Activated CD4-positive, alpha-beta T cell treated with anti-CD3 and anti-CD28 coated beads, Interleukin-2, amount 50 U/mL, for 48 hours (primary cell): ENCODE measurements around the gene FAAP100.

ENCODE experiments used
- DNase-seq, 2 experiments: peaks; one replicate each; pipeline ENCODE4 v3.0.0-alpha.2; 2020

FAAP100 gene

DNA sequence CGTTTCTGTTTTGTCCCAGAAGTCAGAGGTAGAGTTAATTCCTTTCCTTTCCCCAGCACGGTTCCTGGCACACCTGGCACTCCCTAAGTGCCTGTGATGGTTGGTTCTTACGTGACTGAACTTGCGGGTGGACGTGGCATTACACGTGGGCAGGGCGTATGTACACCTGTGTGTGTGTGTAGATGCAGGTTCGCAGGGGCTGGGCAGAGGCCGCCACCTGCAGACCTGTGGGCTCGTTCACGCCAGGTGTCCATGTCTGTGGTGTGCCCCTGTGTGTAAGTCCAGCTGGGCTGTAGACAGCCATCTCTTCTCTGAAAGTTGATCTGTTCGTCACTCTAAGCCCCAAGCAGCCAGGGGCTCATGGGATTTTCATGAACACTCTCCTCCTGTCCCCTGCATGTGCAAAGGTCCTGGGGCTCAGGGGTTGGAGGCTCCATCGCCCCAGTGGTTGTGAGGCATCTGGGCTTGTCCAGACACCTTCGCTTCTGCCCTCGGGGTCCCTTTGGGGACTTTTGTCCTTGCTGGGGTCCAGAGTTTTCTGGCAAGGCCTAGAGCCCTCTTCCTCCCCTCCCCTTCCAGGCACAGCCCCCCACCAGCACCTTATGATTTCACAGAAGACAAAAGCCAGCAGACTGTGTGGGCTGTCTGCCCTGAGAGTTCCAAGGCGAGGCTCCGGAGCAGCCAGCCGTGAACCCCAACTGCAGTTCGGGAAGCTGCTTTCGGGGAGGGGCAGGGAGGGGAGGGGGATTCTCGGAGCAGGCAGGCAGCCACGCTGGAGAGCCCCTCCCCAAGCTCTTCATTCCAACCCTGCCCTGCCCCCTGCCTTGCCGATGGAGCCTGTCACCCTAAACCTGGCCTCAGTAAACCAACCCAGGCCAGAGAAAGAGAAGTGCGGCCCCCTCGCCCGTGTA lies 29.4 kb downstream of the FAAP100 start:
- DNase-seq: no peak

DNA sequence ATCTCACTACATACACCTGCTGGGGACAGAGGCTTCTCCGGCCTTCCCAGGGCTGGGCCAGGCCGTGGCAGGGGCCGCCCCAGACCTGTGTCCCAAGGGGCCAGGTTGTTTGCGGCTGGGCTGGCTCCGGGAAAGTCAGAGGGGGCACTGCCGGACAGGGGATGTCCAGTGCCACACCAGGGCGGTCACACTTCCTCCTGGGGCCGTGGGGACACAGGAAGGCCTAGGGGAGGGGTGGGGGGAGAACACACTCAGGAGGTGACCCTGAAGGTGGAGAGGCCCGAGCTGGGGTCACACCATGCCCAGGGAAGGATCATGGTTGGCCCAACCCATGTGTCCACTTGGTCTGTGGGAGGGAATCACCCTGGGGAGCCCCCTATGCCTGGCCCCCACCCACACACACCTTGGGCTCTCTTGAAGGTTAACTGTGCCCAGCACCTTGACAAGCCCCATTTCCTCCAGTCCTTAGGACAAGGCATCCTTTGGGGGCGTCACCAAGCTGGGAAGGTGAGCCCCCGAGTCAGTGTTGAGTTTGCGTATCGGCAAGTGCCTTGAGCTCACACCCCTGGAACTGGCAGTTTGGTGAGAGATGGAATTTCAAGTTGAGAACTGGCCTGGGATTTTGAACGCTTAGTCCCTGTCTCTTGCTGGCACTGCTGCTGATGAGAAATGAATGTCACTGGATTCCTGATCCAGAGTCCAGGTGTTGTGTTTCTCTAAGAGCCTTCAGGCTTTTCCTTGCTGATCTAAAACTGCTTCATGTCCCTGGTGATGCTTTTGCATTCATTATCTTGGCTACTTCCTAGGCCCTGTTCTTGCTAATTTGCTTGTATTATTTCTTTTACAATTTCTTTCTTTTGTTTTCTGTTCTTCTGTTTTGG lies 31.9 kb downstream of the FAAP100 start:
- DNase-seq: no peak

DNA sequence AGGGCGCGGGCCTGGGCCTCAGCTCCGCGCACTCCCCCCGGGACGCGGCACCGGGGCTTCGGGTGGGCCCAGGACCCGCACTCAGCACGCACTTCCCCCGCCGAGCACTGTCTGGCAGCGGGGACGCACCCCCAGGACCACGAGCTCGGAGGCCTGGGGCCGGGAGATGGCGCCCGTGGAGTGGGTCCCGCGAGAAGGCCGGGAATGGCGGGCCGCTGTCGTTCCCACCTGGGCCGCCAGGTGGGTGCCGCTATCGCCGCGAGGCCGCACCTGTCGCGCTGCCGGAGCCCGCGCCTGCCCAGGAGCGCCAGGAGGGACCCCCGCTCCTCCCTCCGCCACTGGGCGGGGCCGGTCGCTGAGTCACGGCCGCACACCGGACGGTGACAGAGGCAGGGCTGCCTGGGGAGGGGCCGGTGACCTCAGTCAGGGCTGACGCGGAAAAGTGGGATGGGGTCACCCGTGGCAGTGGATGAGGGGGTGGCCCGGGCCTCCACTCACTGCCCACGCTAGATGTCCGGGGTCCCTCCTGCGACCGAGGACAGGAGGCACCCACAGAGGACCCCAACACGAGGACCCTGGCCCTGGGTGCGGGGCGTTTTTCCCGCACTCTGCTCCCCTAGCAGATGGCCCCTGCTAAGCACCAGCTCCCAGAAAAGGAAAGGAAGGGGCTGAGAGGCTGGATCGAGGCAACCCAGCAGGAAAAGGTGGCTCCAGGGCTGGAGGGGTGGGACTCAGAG lies 32.7 kb downstream of the FAAP100 start:
- peak; percentile 67 to 71 for DNase-seq

DNA sequence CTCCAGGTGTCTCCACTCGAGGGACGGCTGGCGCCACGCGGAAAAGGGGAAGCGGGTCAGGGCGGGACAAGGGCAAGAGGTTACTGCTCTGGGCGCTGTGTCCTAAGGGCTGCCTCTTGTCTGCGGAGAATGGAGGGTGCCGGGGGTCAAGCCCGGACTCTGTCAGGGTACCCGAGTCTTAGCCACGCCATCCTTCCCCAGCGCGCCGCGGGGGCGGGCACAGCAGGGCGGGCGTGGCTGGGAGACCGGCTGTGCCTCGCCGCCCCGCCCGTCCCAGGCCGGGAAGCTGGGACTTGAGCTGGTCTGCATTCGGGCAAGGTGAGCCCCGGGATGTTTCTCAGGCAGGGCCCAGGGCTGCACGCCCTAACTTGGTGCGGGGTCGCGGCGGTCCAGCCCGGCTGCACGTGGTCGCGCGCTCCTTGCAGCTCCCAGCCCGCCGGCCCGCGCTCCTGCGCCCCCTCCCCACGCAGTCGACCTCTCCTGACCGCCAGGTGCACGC lies 33.3 kb downstream of the FAAP100 start:
- DNase-seq: peak; percentile 45 to 53

DNA sequence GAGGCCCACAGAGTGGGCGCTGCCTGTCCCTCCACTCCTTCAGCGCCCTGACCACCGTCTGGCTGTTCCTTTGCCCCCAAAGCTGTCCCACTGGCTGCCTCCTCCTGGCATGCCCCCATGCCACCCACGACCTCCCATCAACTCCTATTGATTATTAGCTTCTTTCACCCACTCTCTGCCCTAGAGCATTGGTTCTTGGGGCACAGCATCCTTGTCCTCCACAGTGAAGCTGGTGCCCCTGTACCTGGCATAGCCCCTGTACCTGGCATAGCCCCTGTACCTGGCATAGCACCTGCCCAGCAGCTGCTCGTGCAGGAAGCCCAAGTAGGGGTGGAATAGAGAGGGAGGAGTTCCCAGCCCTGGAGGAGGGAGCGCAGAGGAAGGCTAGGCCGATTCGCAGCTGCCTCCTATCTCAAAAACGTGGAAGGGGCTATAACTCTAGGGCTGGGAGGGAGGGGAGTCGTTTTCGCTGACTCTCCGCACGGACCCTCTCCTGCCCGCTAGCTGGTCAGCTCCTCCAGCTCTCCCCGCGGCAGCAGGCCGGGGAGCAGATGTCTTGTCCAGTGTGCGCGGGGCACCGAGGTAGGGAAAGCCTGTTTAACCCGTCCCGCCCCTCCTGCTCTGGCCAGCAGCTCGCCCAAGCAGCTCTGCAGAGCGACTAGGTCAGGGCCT lies 33.9 kb downstream of the FAAP100 start:
- no peak for DNase-seq

DNA sequence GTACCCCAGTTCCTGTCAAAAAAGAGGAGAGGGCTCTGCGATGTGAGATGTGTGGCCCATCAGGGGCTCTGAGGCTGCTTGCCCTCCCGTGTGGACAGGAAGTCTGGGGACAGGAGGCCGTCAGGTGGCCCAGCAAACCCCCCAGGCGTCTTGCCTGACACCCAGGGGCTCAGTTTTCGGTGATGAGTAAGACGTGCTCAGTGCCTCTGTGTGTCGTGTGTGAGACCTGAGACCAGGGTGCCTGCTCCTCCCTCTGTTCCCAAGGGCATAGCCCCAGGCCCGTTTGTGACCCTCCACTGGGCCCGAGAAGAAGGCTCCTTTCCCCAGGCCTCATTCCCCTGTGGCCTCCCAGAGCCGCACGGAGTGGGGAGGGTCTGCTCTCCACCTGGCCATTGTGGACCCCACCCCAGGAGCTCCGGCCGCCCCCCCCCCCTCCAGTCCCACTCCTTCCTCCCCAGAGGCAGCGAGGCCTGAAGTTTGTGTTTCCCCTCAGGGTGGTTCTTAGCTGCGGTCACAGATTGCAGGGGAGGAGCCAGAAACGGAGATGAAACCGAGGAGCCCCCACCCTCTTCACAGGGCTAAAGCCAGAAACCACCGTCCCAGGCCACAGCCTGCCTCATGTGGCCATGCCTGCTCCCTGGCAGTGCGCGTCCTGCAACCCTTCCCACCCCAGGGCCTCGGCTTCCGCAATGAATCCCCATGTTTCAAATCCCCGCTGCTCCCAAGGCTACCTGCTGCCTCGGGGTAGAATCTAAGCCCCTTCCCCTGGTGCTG lies 34.6 kb downstream of the FAAP100 start:
- DNase-seq: no peak

DNA sequence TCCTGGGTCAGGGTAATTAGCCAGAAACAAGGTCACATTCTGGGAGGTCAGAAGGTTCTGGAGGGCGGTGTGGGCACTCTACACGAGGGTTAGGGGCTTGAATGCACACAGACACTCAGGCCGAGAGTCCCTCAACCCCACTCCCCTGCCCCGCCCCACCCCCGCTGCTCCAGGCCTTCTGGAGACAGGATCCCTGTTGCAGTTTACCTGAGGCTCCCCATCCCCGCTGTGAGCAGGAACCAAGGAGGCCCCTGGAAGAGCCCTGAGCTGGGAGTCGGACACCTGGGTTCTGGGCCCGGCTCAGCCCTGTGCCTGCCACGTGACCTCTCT lies 35.2 kb downstream of the FAAP100 start:
- DNase-seq: no peak

DNA sequence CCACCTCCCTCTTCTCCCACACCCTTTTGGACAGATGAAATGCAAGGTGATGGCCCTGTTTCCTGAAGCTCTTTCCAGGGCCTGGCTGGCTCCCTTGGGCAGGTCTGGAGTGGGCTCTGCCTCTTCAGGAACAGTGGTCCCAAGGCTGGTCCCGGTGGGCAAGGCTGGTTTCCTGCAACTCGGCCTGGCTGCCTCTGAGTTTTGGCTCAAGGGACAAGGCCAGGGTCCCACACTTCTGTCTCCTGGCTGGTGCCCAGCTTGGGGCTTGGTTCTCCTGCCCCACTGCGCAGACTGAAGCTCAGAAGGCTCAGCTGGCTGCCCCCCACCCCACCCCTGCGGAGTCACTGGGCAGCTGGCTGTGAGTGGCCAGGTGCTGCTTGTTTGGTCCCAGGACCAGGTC lies 35.7 kb downstream of the FAAP100 start:
- DNase-seq: no peak

DNA sequence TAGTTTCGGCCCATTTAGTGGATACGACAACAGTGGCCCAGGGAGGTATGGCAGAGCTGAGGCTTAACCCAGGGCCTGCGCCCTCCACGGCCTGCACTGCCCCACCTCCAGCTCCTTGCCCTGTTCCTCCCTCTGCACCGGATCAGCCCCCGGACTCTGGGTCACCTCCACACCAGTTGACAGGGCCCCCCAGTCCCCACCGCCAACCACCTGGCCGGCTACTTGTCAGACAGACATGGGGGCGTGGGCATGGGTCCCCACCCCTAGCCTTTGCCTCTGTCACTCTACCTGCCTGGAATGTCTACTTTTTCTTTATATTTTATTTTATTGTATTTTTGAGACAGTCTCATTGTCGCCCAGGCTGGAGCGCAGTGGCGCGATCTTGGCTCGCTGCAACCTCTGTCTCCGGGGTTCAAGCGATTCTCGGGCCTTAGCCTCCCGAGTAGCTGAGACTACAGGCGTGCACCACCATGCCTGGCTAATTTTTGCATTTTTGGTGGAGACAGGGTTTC lies 36.6 kb downstream of the FAAP100 start:
- DNase-seq: no peak

DNA sequence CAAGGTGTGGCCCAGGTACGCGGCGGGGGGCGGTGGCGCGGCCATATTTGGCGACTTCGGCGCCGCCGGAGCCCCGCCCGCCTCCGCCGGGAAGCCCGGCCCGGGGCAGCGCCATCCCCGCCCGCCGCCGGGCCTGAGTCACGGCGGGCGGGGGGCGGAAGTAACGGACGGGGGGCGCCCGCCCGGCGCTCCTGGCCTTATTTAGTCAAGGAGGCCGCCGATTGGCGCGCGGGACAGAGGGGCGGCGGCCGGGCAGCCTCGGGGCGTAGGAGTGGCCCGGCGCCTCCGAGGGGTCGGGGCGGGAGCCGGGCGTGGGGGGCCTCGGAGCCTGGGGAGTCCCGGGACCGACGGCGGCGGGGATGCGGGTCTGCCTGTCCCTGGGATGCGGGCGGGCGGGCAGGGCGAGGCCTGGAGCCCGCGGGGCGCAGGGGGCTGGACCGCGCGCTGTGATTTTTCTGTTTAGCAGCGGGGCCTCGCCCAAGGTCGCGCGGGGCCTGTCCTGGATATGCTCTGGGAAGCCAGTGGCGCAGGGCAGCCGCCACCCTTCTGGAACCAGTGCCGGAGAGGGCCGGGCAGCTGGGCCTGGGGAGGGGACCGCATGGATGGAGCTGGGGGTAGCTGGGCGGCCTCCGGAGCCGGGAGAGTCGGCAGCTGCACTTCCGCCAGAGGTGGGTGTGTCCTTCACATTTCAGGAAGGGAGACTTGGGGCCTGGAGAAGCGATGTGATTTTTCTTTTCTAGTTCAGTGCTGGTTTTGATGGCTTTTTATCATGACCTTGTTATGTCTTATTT lies 37.2 kb downstream of the FAAP100 start:
- peak; percentile 75 to 79 for DNase-seq

DNA sequence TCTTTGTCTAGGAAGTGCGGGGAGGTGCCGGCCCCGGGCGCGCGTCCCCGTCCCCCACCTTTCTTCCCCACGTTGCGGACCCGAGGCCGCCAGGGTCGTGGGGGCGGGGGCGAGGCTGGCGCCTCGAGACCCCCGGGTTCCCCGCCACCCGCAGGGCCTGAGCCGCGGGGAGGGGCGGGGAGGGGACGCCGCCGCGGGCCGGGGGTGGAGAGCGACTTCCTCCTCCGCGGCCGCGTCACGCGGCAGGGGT lies 37.7 kb downstream of the FAAP100 start:
- no peak for DNase-seq

DNA sequence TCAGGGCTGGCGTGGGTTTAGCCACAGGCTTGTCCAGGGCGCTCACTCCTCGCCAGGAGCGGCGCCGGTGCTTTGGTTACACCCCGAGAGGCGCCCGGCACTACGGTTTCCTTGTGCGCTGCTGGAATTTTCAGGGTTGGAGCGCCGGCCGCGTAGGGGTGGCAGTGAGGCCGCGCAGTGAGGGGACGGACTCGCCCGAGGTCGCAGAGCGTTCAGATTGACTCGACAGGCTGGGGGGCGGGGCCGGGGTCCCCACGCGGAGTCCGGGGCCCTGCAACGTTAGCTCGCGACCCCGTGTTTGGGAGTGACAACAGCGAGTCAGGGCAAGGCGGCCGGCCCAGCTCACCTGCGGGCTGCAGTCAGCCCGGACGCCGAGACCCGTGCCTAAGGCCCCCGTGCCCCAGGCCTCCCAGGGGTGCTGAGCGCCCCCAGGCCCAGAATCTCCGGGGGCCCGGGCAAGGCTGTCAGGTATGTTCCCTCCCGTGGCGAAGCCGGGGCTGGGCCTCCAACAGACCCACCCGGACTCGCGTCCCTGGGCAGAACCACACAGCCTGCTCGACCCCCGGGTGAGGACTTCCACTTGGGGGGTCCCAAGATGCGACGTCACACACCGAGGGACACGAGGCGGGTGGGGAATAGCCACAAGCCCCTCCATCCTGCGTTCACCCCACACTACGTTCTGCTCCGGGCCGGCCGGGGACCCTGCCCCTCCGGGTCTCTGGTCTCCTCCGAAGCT lies 38.2 kb downstream of the FAAP100 start:
- DNase-seq: peak; percentile 60 to 68

DNA sequence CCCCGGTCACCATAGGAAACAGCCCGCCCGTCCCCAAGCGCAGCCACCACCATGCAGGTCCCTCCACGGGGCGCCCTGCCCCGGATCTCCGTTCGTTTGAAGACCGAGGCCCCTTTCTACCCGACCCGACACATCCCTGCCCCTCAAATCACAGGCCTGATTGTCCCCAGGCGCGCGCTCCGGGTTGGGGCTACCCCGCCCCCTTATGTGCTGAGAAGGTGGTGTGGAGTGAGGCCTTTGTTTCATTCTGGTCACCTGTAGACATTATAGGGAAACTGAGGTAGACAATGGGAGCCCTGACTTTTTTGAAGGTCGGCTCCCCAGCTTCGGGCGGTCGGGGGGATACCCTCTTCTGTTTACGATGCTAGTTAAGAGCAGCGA lies 38.8 kb downstream of the FAAP100 start:
- DNase-seq: peak; percentile 72 to 76

DNA sequence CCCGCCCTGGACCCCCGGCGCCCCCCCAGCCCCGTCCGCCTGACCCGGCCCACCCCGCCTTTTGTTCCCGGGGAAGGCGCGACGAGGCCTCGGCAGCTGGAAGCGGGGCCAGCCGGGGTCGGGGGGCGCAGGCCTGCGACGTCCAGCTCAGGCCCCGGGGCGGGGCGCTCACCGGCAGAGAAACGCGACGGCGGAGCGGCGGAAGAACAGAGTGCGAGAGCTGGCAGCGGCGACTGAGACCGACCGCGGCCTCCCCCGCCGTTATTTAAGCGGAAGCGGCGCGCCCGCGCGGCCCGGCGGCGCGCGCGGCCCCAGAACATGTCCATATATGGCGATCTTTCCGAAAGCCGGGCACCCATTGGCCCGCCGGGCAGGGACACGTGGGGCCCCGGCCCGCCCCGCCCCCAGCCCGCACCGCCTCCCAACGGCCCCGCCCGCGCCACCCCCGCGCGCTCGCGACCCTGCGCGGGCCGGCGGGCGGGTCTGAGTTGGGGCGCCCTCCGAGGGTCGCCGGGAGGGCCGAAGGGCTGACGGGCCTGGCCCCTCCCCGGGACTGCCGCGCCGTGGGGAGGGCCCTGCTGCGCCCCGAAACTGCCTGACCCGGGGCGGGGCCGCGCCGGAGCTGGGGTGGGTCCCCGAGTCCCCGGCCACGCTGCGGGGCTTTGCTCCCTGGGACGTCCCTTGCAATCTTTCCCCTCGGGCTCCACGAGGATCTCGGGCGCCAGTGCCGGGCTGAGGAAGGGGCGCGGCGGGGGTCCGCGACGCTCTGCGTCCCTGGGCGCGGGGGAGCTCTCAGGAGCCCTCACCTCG lies 39.4 kb downstream of the FAAP100 start, which contains the start of gene ACTG1:
Gene ACTG1 (minus strand): TSS at position 238 of the 810 bp plus-strand sequence. CDS start 445 bp downstream, outside the sequence.
- peak; percentile 88 to 90 for DNase-seq

DNA sequence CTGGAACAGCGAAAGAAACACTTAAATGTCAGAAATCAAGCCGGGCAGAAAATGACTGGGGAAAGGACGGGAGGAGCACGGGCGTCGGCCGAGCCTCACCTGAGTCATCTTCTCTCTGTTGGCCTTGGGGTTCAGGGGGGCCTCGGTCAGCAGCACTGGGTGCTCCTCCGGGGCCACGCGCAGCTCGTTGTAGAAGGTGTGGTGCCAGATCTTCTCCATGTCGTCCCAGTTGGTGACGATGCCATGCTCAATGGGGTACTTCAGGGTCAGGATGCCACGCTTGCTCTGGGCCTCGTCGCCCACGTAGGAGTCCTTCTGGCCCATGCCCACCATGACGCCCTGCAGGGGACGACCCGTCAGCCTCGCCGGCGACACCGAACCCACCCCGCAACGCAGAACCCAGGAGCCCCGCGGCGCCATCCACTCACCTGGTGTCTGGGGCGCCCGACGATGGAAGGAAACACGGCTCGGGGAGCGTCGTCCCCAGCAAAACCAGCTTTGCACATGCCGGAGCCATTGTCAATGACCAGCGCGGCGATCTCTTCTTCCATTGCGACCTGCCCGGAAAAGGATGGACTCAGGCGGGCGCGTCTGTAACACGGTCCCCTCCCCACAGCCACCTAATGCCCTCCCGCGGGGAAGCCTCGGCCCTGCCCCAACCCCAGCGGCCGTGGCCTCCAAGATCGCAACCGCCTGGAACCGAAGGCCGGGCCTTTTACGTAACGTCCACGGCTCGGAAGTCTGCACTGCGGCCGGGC lies 40.2 kb downstream of the FAAP100 start:
- DNase-seq: peak; percentile 42 to 54

DNA sequence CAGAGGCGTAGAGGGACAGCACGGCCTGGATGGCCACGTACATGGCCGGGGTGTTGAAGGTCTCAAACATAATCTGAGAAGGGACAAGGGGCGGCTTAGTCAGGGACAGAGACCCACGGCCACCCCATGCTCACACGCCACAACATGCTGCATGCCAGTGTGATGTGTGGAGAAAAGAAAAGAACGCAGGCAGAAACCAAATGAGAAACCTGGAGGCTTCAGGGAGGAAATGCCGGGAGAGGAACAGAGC lies 40.7 kb downstream of the FAAP100 start:
- no peak for DNase-seq

DNA sequence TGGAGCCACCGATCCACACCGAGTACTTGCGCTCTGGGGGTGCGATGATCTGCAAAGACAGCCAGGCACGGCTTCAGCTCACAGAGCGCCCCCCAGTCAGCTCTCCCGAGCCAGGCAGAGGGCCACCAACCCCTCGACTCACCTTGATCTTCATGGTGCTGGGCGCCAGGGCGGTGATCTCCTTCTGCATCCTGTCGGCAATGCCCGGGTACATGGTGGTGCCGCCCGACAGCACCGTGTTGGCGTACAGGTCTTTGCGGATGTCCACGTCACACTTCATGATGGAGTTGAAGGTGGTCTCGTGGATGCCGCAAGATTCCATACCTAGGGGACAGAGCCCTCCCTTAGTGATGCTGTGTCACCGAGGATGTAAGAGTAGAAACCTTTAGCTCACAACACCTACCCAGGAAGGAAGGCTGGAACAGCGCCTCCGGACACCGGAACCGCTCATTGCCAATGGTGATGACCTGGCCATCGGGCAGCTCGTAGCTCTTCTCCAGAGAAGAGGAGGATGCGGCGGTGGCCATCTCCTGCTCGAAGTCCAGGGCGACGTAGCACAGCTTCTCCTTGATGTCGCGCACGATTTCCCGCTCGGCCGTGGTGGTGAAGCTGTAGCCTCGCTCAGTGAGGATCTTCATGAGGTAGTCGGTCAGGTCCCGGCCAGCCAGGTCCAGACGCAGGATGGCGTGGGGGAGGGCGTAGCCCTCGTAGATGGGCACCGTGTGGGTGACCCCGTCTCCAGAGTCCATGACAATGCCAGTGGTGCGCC lies 41.2 kb downstream of the FAAP100 start:
- peak; percentile 38 to 46 for DNase-seq
